Measurements from ENCODE around the gene POFUT2.

DNA sequence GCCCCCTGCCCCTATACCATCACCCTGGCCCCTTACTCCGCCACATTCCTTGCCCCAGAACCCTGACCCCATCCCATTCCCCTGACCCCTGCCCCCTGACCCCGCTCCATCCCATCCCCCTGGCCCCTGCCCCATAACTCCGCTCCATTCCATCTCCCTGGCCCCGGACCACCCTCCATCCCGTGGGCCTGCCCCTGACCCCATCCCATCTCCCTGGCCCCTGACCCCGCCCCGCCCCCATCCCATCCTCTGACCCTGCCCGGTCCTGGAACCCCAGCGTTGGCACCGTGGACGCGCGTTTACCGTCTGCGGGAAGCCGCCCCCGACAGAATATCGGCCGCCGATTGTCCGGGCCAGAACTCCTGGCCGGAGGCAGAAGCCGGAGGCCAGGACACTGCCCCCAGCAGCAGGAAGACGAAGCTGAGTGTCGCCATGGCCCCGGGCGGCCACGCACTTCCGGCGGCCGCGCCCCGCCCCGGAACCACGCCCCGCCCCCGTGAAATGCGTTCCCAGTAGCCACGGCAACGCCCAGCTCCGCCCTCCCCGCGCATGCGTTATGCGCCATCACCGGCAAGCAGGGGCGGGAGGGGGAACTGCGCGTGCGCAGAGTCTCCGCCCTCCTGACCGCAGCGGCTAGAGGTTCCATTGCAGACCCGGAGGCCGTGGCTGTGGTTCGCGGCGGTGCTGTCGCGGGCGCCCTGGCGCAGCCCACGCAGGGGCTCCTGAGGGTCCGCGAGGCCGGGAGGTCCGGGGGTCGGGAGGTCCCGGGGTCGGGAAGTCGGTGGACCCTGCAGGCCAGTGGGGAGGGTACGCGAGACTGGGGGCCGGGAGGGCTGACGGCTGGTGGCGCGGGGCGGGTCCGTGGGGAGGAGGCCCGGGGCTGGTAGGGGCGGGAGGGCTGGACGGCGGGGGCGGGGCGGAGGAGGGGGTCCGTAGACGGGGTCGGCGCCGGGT is at the start of gene POFUT2:
- TF ChIP-seq GATA2 (IDR thresholded peaks at IDR 0.05; ENCODE audit: low read depth, low read length) (no peak), GATA3 (IDR thresholded peaks at IDR 0.05; ENCODE audit: low read depth, low read length) (no peak)
